Hepatocyte (in vitro differentiated cells): Measurements from ENCODE around the gene KLC3. TPM values are rescaled to one million over a fixed set of nuclear protein-coding genes. Genes with fewer than 3 reads are reported as not detected.

ENCODE experiments used
- DNase-seq: peaks from one replicate; pipeline ENCODE4 v3.0.0-alpha.2; 2016; ENCODE audit warnings: low spot score
- H2AFZ ChIP-seq: fragments of 200-600 bp; sonication (generic); 2 replicates; pipeline ENCODE4 v1.6.0; 2016; ENCODE audit warnings: antibody characterized with exemption, mild to moderate bottlenecking
- H3K27ac ChIP-seq: fragments of 200-600 bp; sonication (generic); 2 replicates; pipeline ENCODE4 v1.5.1; 2016; ENCODE audit warnings: mild to moderate bottlenecking
- H3K27me3 ChIP-seq: fragments of 200-600 bp; sonication (generic); 2 replicates; pipeline ENCODE4 v1.6.1; 2016
- H3K36me3 ChIP-seq: fragments of 200-600 bp; sonication (generic); replicated peaks from 2 replicates; pipeline ENCODE4 v1.5.1; 2016; ENCODE audit warnings: low read depth; ENCODE audit not compliant: insufficient read depth
- H3K4me1 ChIP-seq: fragments of 200-600 bp; sonication (generic); 2 replicates; pipeline ENCODE4 v1.5.1; 2016; ENCODE audit warnings: mild to moderate bottlenecking, moderate library complexity; ENCODE audit not compliant: insufficient read depth
- H3K4me2 ChIP-seq: fragments of 200-600 bp; sonication (generic); 2 replicates; pipeline ENCODE4 v1.6.0; 2016
- H3K4me3 ChIP-seq: fragments of 200-600 bp; sonication (generic); 2 replicates; pipeline ENCODE4 v1.5.1; 2016; ENCODE audit warnings: mild to moderate bottlenecking
- H3K79me2 ChIP-seq: fragments of 200-600 bp; sonication (generic); 2 replicates; pipeline ENCODE4 v1.6.0; 2017; ENCODE audit warnings: mild to moderate bottlenecking
- H3K9me2 ChIP-seq: fragments of 200-600 bp; sonication (generic); replicated peaks from 2 replicates; pipeline ENCODE4 v1.6.0; 2017; ENCODE audit warnings: mild to moderate bottlenecking; ENCODE audit not compliant: insufficient read depth
- H3K9me3 ChIP-seq: fragments of 200-600 bp; sonication (generic); 2 replicates; pipeline ENCODE4 v1.5.1; 2016; ENCODE audit warnings: low read depth, mild to moderate bottlenecking
- H4K20me1 ChIP-seq: fragments of 200-600 bp; sonication (generic); 2 replicates; pipeline ENCODE4 v1.6.0; 2016; ENCODE audit warnings: mild to moderate bottlenecking; ENCODE audit not compliant: insufficient read depth, poor library complexity, severe bottlenecking
- CTCF ChIP-seq: fragments of 200-600 bp; sonication (generic); IDR thresholded peaks from 2 replicates; pipeline ENCODE4 v1.5.1; 2016; ENCODE audit warnings: antibody characterized with exemption, mild to moderate bottlenecking; ENCODE audit not compliant: poor library complexity
- EZH2 ChIP-seq: fragments of 200-600 bp; sonication (generic); IDR thresholded peaks from 2 replicates; pipeline ENCODE4 v1.6.1; 2016; ENCODE audit warnings: antibody characterized with exemption, mild to moderate bottlenecking, borderline replicate concordance
- EZH2phosphoT487 ChIP-seq: fragments of 200-600 bp; sonication (generic); IDR thresholded peaks from one replicate; pipeline ENCODE4 v1.6.1; 2018; ENCODE audit warnings: antibody characterized with exemption, mild to moderate bottlenecking, low read depth, moderate library complexity; ENCODE audit not compliant: unreplicated experiment, severe bottlenecking
- WGBS: methylation state at CpG from one replicate; pipeline ENCODE4 v1.1.6; 2016; ENCODE audit warnings: low lambda C conversion rate; ENCODE audit errors: missing lambda C conversion rate; 5-methylcytosine and 5-hydroxymethylcytosine counted together
- polyA plus RNA-seq: library from polyadenylated mRNA; unstranded; fragments of >200 nt; fragmentation: Nextera tagmentation; extraction: Ambion mirVana; gene quantifications from 2 replicates; pipeline ENCODE4 v1.2.1, GENCODE V29; 2016
- total RNA-seq: library from RNA; depleted of rRNA; stranded (reverse); fragments of >200 nt; gene quantifications from 2 replicates; pipeline ENCODE4 v1.2.3, GENCODE V29; 2014

Gene KLC3
- total and polyA plus RNA-seq, 2 experiments from 2014 or later: 5.5 to 7.6 TPM

GRCh38 chr19:45352914-45353796 lies 12.6 kb downstream of the KLC3 start:
- no peak for DNase-seq
- Histone ChIP-seq H3K4me3 (no peak overlapping the region), H3K79me2 (no peaks in the 10 kb centered on the region), H3K27me3 (no peaks in the 10 kb centered on the region), H3K36me3 (no peaks in the 10 kb centered on the region), H3K4me2 (no peak overlapping the region), H2AFZ (no peak overlapping the region), H3K27ac (no peak overlapping the region), H3K4me1 (no peaks in the 10 kb centered on the region), H3K9me2 (no peaks in the 10 kb centered on the region), H3K9me3 (no peaks in the 10 kb centered on the region), H4K20me1 (no peaks in the 10 kb centered on the region)
- TF ChIP-seq EZH2: no peak
- TF ChIP-seq CTCF: no peak
- no peak for TF ChIP-seq EZH2phosphoT487
- 94% methylated on average over 15 of the region's 20 CpGs for WGBS

- no peak overlapping the region for H2AFZ ChIP-seq
- WGBS: 91% methylated on average over 11 of the region's 11 CpGs
- TF ChIP-seq EZH2phosphoT487: no peak
- no peak for TF ChIP-seq CTCF
- TF ChIP-seq EZH2: no peak
- H3K9me3 ChIP-seq: no peaks in the 10 kb centered on the region
- H3K4me1 ChIP-seq: no peaks in the 10 kb centered on the region
- no peak overlapping the region for H3K27ac ChIP-seq
- no peaks in the 10 kb centered on the region for H3K79me2 ChIP-seq
- H4K20me1 ChIP-seq: no peaks in the 10 kb centered on the region
- no peaks in the 10 kb centered on the region for H3K27me3 ChIP-seq
- DNase-seq: no peak
- no peaks in the 10 kb centered on the region for H3K36me3 ChIP-seq
- H3K9me2 ChIP-seq: no peaks in the 10 kb centered on the region
- no peak overlapping the region for H3K4me2 ChIP-seq
- no peak overlapping the region for H3K4me3 ChIP-seq
Observed at GRCh38 chr19:45354241-45354842, 13.8 kb downstream of the KLC3 start.

- Histone ChIP-seq H3K79me2 (no peaks in the 10 kb centered on the region), H3K9me2 (no peaks in the 10 kb centered on the region), H3K27ac (no peak overlapping the region), H2AFZ (no peak overlapping the region), H3K36me3 (no peaks in the 10 kb centered on the region), H3K9me3 (no peaks in the 10 kb centered on the region), H3K4me3 (no peak overlapping the region), H3K27me3 (no peaks in the 10 kb centered on the region), H3K4me2 (no peak overlapping the region), H4K20me1 (no peaks in the 10 kb centered on the region), H3K4me1 (no peaks in the 10 kb centered on the region)
- no peak for DNase-seq
- 98% methylated on average over 9 of the region's 9 CpGs for WGBS
- TF ChIP-seq CTCF (no peak), EZH2 (no peak), EZH2phosphoT487 (no peak)
Observed at GRCh38 chr19:45355402-45355801, 14.9 kb downstream of the KLC3 start.
